ENCODE data around the gene PARD3B. TPM values are rescaled to one million over a fixed set of nuclear protein-coding genes. Genes with fewer than 3 reads are reported as not detected.

The PARD3B gene
- total RNA-seq, 1 donor from 2014 or later = 29.7 TPM

DNA sequence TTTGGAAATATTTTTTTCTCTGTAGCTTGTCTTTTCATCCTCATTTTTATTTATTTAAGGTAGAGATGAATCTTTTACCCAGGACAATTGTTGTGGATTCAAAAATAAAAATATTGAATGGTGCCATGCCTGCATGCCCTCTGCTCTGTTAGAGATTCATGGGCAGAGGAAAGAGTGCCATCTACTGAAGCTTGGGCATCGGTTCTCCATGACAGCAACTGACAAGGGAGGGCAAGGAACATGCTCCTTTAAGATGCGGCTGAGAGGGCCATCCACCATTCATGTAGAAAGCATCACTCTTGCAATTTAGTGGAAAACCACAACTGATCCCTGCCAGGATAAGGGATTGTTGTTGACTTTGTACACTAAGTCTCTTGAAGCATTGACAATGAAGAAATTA is 79.9 kb downstream of the PARD3B start:
- no peak for TF ChIP-seq CTCF (IDR thresholded peaks at IDR 0.05; ENCODE audit: unreplicated experiment)
- no peak for DNase-seq (ENCODE audit: low spot score, unreplicated experiment)
- Mint-ChIP-seq H3K4me1 (ENCODE audit: low read depth) (peaks cover 20% of the 10 kb centered on the region), H3K27ac (no peak overlapping the region), H3K4me3 (ENCODE audit: low read depth) (no peak overlapping the region), H3K27me3 (no peaks in the 10 kb centered on the region), H3K9me3 (ENCODE audit: low read depth) (no peaks in the 10 kb centered on the region), H3K36me3 (ENCODE audit: insufficient read depth) (no peaks in the 10 kb centered on the region)

GRCh38 chr2:204628926-204629712 is 83.8 kb downstream of the PARD3B start:
- peaks cover 4% of the 10 kb centered on the region for H3K9me3 Mint-ChIP-seq (ENCODE audit: low read depth)
- no peak overlapping the region for H3K27ac Mint-ChIP-seq
- no peaks in the 10 kb centered on the region for H3K27me3 Mint-ChIP-seq
- no peak for TF ChIP-seq CTCF (IDR thresholded peaks at IDR 0.05; ENCODE audit: unreplicated experiment)
- H3K4me1 Mint-ChIP-seq (ENCODE audit: low read depth) = peaks cover 3% of the 10 kb centered on the region
- no peak for DNase-seq (ENCODE audit: low spot score, unreplicated experiment)
- H3K4me3 Mint-ChIP-seq (ENCODE audit: low read depth) = no peak overlapping the region
- H3K36me3 Mint-ChIP-seq (ENCODE audit: insufficient read depth) = peaks cover 6% of the 10 kb centered on the region

- H3K4me1 Mint-ChIP-seq (ENCODE audit: low read depth) = peaks cover 3% of the 10 kb centered on the region
- H3K9me3 Mint-ChIP-seq (ENCODE audit: low read depth) = peaks cover 4% of the 10 kb centered on the region
- H3K27ac Mint-ChIP-seq = no peak overlapping the region
- no peak overlapping the region for H3K4me3 Mint-ChIP-seq (ENCODE audit: low read depth)
- H3K36me3 Mint-ChIP-seq (ENCODE audit: insufficient read depth) = peaks cover 6% of the 10 kb centered on the region
- H3K27me3 Mint-ChIP-seq = no peaks in the 10 kb centered on the region
- no peak for TF ChIP-seq CTCF (IDR thresholded peaks at IDR 0.05; ENCODE audit: unreplicated experiment)
- no peak for DNase-seq (ENCODE audit: low spot score, unreplicated experiment)
Measured at GRCh38 chr2:204632410-204632809, 87.1 kb downstream of the PARD3B start.

- Mint-ChIP-seq H3K9me3 (ENCODE audit: low read depth) (peaks cover 4% of the 10 kb centered on the region), H3K36me3 (ENCODE audit: insufficient read depth) (peaks cover 6% of the 10 kb centered on the region), H3K27me3 (no peaks in the 10 kb centered on the region), H3K27ac (no peak overlapping the region), H3K4me3 (ENCODE audit: low read depth) (no peak overlapping the region), H3K4me1 (ENCODE audit: low read depth) (no peaks in the 10 kb centered on the region)
- no peak for TF ChIP-seq CTCF (IDR thresholded peaks at IDR 0.05; ENCODE audit: unreplicated experiment)
- no peak for DNase-seq (ENCODE audit: low spot score, unreplicated experiment)
Measured at GRCh38 chr2:204634564-204634963, 89.3 kb downstream of the PARD3B start.

DNA sequence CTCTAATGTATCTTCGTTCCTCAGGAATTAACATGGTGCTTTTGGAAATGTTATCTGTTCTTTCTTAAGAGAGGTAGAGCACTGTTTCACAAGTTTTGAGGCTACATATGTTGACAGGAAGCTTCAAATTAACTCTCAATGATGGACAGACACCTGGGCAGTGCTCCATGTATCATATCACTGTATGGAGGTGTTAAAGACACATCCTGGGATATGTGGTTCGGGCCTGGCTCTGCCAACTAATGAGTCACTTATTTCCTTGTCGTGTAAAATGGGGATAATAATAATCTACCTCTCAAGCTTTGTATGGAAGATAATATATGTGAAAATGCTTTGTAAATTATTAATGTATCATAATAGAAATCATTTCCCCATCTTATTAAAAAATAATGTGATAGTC is 90.2 kb downstream of the PARD3B start:
- Mint-ChIP-seq H3K4me3 (ENCODE audit: low read depth) (no peak overlapping the region), H3K36me3 (ENCODE audit: insufficient read depth) (peaks cover 6% of the 10 kb centered on the region), H3K4me1 (ENCODE audit: low read depth) (no peaks in the 10 kb centered on the region), H3K27me3 (no peaks in the 10 kb centered on the region), H3K9me3 (ENCODE audit: low read depth) (peaks cover 4% of the 10 kb centered on the region), H3K27ac (no peak overlapping the region)
- no peak for DNase-seq (ENCODE audit: low spot score, unreplicated experiment)
- no peak for TF ChIP-seq CTCF (IDR thresholded peaks at IDR 0.05; ENCODE audit: unreplicated experiment)

Measured in progenitor cell of endocrine pancreas (in vitro differentiated cells).